Measurements from ENCODE around the gene MYH11.

GRCh38 chr16:15803618-15804017 lies 53.2 kb downstream of the MYH11 start:
- TF ChIP-seq CTCF (IDR thresholded peaks at IDR 0.05; ENCODE audit: low read length): no peak
- no peak for TF ChIP-seq EZH2 (IDR thresholded peaks at IDR 0.05; ENCODE audit: borderline replicate concordance, low read length)

Data from OCI-LY1 (cell line).